NCI-H2107 treated with DMSO at 0.1 percent for 48 hours (cell line): ENCODE data around the gene MRPL28.
A peak's percentile ranks its signal among the peaks of the same experiment; 100 is the strongest.
"Not testable (repeated sequence)": the region's sequence is repeated elsewhere in the genome, so short reads cannot be mapped to it uniquely, and the experiment has no call there.

Source experiments
- DNase-seq: peaks from one replicate; lab custom pipeline; 2025; ENCODE audit not compliant: unreplicated experiment; lab: John Stamatoyannopoulos, UW

Gene MRPL28

DNA sequence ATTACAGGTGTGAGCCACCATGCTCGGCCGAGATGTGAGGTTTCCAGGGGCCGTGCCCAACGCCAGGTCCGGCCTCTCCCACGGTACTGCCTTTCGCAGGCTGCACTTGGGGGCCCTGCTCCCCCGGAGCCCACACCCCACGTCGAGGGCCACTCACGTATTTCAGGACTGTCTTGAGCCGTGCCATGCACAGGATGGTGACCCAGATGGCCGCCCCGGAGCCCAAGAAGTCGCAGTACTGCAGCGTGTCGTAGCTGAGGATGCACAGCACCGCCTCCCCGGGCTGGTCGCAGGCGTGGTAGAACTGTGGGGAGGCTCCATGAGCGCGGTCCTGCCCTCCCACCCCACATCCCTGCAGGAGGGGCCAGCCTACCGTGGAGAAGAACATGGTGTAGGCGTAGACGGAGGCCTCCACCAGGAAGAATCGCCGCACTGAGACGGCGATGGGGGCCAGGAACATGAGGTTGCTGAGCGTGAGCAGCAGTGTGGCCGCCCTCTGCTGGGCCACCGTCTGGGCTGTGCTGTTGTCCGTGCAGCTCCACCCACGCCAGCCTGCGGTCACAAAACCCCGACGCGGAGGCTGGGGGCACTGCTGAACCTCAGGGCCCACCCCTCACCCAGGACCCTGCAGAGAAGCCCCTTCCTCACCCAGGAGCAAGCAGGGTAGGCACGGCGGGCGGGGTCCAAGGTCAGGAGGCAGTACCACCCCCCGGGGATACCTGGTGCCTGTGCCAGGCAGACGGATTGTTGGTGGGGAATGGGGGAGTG, 3.7 kb upstream of the MRPL28 start:
- no peak for DNase-seq

- DNase-seq, result no peak
Observed at GRCh38 chr16:373020-373598, 2.8 kb upstream of the MRPL28 start.

GRCh38 chr16:372302-372983, 2.1 kb upstream of the MRPL28 start:
- DNase-seq, result no peak

- peak; percentile 77 for DNase-seq
Observed at GRCh38 chr16:371515-372301, 1.4 kb upstream of the MRPL28 start.

GRCh38 chr16:370979-371514, 709 bp upstream of the MRPL28 start:
- DNase-seq, result no peak

GRCh38 chr16:369866-370436, 387 bp downstream of the MRPL28 start:
- DNase-seq, result no peak

DNA sequence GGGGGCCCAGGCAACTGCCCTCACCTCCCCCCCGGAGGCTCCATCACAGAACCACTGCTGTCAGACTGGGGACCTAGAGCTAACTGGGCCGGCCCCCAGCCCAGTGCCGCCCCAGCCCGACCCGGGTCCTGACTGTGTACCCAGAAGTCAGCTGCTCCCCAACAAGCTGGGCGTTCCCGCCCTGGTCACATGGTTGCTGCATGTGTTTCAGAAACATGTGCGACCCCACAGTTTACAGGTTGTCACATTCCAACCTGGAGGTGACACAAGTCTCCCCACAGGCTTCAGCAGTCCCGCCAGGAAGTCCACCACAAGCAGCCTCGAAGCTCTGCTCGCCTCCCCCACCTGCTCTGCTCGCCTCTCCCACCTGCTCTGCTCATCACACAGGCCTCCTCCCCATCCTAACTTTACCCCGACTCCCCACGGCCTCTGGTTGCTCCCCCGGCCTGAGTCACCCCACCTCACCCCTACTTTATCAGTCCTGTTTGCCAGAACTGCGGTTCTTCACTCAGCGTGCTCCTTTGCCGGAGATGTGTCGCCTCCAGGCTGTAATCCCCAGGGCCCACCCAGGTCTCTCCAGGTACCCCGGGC, 968 bp downstream of the MRPL28 start:
- no peak for DNase-seq

GRCh38 chr16:368388-369158, 1.8 kb downstream of the MRPL28 start:
- DNase-seq, result no peak

GRCh38 chr16:367333-367903, 2.9 kb downstream of the MRPL28 start:
- no peak for DNase-seq

DNA sequence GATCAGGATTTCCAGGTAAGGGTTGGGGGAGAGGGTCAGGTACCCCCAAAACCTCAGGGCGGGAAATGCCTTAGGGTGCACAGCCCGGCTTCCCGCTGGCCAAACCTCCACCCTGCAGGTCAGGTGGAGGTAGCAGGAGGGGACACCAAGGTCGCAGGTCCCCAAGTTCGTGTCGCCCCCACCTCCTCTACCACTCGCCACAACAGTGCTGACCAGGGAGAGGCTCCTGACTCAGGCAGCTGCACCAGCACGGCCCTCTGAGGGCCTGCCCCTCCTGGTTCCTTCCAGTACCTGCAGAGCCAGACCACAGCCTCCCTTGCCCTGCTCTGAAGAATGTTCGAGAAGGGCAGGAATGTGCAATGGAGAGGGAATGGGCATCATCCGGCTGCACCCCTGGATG, 3.9 kb downstream of the MRPL28 start:
- no peak for DNase-seq

GRCh38 chr16:364595-365491, 5.5 kb downstream of the MRPL28 start:
- DNase-seq, result no peak

- DNase-seq, result no peak
Observed at GRCh38 chr16:363766-364490, 6.4 kb downstream of the MRPL28 start.

DNA sequence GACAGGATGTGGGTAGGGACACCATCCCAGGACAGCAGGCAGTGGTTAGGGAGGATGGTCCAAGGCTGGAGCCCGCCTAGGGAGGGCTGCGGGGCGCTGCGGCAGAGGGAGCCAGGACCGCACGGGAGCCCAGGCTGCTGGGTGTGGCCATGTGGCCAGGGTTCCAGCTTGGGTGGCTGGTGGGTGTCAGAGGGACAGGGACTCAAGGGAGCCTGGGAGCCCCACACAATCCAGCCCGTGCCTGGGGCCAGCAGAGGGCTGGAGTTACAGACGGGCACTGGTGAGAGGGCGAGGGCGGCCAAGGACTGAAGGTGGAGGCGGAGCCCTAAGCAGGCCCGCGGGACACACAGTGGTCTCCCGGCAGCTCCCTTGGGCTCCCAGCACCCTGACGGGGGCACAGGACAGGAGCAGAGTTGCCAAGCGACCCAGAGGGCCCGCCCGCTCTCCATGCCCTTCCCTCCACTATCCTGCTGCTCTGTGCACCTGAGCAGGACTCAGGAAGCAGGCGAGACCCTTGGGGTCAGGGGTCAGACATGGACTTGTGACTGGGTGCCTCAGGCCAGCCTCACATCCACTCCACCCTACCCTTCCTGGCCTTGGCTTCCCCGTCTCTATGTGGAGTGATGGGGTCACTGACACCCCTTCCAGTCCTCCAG, 7.1 kb downstream of the MRPL28 start:
- no peak for DNase-seq

DNA sequence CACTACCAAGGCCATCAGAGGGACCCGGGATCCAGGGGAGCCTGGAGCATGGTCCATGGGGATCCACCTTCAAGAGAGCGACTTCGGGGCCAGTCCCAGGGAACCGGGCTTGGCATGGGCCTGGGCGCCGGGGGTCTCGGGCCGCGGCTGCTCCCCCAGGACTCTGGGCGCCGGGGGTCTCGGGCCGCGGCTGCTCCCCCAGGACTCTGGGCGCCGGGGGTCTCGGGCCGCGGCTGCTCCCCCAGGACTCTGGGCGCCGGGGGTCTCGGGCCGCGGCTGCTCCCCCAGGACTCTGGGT, 7.7 kb downstream of the MRPL28 start:
- DNase-seq, result not testable (repeated sequence)

DNA sequence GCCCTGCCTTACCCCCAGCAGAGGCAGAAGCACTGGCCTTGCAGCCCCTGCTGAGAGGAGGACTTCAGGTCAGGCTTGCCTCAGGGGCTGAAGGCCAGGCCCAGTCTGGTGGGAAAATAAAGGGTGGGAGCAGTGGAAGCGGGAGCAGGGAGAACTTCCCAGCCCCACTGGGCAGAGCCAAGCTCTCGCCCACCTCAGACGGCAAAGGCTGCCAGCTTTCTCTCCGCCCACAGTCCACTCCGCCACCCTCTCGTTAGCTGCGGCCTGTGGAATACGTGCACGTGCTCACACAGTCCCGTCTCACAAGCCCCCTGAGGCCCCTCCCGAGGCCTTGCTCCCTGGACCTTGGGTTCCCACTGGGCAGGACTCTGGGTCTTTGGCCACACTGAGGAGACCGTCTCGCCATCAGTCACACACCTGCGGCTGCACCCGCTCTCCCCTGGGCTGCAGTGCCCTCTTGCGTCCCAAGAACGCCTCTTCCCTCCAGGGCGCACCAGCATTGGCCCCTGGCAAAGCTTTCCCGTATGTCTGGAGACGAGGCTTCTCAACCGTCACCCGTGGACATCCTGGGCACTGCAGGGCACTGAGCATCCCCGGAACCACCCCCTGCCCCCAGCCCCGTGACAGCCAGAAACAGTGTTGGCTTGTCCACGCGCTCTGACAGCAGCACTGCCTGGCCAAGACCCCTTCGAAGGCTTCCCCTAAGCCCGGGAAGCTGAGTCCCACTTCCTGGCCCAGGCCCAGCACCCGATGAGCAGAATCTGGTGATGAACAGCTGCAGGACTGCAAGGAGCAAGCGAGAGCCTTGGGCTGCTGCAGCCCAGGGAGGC, 8.3 kb downstream of the MRPL28 start:
- peak; percentile 73 for DNase-seq

- no peak for DNase-seq
Observed at GRCh38 chr16:361341-361871, 8.9 kb downstream of the MRPL28 start.
